HUDEP-2 (cell line): Measurements from ENCODE around the gene REG3G.
A peak's percentile ranks its signal among the peaks of the same experiment; 100 is the strongest.
"Not testable (repeated sequence)": the region's sequence is repeated elsewhere in the genome, so short reads cannot be mapped to it uniquely, and the experiment has no call there.

Source experiments
- DNase-seq, 76 experiments: peaks; one replicate each; lab custom pipeline; 2025; ENCODE audit not compliant: unreplicated experiment in 76 of 76; lab: John Stamatoyannopoulos, UW

The REG3G gene

DNA sequence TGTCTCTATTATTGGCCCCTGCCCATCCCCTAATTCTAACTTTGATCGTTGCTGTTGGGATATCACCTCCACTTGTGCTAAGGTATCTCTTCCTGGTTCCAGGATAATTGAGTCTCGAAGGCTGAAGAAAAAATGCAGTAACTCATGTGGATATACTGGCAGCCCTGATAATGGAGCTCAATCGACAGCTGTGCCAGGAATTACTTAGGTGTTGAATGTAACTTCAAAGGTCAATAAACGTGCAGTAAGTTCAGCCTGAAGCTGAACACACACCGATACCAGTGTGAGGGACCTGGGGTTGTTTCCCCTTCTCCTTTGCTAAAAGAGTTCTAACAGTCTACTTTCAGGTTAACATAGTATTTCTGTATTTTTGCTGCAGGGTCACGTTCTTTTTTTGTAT is 11.9 kb upstream of the REG3G start:
- no peak for DNase-seq

- DNase-seq = no peak
Observed at GRCh38 chr2:79016342-79016741, 9.2 kb upstream of the REG3G start.

DNA sequence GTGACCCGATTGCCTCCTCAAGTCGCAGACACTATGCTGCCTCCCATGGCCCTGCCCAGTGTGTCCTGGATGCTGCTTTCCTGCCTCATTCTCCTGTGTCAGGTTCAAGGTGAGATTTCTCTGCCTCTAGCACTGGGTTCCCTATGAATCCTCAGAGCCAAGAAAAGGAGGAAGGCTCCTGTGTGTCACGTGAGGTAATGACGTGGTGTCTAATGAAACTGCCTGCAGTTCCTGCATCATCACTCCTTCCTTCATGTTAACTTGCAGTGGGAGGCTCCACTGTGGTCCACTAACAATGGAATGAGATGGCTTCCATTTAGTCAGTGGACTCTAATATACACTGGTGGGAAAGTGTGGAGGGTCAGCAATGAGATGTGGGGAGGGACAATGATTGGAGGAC is 559 bp downstream of the REG3G start:
- no peak for DNase-seq

GRCh38 chr2:79039944-79040343 is 14.4 kb downstream of the REG3G start:
- no peak for DNase-seq

DNA sequence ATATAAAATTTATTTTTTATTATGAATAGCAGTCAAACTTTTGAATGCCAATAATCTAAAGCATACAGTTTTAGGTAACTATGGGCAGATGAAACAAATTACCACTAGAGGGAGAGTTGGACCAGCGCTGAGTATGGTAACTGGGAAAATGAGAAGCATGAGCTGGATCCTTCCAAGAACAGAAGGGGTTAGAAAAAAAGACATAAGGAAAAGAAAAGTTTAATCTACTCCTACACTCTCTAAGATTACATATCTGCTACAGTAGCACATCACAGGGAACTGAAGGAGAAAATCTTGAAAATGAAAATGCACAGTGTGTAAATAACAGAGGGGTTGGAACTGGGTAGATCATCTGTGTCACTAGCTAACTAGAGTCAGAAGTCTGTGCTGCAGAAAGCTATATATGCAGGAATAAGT is 15.5 kb downstream of the REG3G start:
- DNase-seq = peak in 4 of 76 experiments; percentile 0 to 9 (median 2)

GRCh38 chr2:79053486-79053885 is 28.0 kb downstream of the REG3G start:
- not testable (repeated sequence) for DNase-seq

DNA sequence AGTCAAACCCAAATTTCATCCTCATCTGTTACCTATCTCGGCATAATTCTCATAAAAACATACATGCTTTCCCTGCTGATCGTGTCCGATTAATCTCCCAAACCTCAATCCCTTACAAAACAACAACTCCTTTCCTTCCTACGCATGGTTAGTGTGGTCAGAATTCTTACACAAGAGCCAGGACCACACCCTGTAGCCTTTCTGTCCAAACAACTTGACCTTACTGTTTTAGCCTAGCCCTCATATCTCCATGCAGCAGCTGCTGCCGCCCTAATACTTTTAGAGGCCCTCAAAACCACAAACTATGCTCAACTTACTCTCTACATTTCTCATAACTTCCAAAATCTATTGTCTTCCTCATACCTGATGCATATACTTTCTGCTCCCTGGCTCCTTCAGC is 29.3 kb downstream of the REG3G start:
- DNase-seq = peak in 6 of 76 experiments; percentile 6 to 37 (median 10)

DNA sequence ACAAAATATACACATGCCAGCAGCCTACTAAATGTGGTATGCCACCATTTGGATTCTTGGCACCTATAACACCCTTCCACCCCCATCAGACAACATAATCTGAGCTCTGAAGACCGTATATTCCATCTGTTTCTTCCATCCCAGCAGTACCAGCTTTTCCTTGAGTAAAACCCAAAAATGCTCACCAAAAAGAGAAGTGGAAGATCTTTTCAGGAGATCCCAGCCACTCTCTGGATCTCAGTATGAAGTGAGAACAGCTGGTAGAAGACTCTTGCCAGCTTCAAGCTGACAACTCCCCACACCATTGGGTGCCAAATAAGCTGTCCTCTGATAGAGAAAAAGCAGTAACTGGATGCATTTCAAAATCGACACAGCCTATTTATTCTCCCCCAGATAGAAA is 39.7 kb downstream of the REG3G start:
- DNase-seq = no peak

- no peak for DNase-seq
Observed at GRCh38 chr2:79071078-79071477, 45.6 kb downstream of the REG3G start.
